AG09309 (cell line): ENCODE data around the gene MINDY2.

ENCODE experiments used
- DNase-seq: peaks from one replicate; pipeline ENCODE4 v3.0.0-alpha.2; 2010; ENCODE audit warnings: low read depth
- H3K4me3 ChIP-seq: 2 replicates; pipeline ENCODE4 v1.5.1; 2011; ENCODE audit warnings: mild to moderate bottlenecking, low read depth, low read length, moderate library complexity; ENCODE audit not compliant: control insufficient read depth
- CTCF ChIP-seq: IDR thresholded peaks from 2 replicates; pipeline ENCODE4 v1.5.1; 2011; ENCODE audit warnings: mild to moderate bottlenecking, low read depth, low read length, inconsistent platforms; ENCODE audit not compliant: insufficient read depth, control insufficient read depth; ENCODE audit errors: missing control alignments

Gene MINDY2

GRCh38 chr15:58777107-58777506 is 6.0 kb downstream of the MINDY2 start:
- DNase-seq, result no peak
- no peak for TF ChIP-seq CTCF
- H3K4me3 ChIP-seq, result no peak overlapping the region

- DNase-seq, result no peak
- TF ChIP-seq CTCF, result no peak
- H3K4me3 ChIP-seq, result no peak overlapping the region
Measured at GRCh38 chr15:58779554-58779953, 8.5 kb downstream of the MINDY2 start.

GRCh38 chr15:58785355-58785754 is 14.3 kb downstream of the MINDY2 start:
- H3K4me3 ChIP-seq, result no peak overlapping the region
- no peak for TF ChIP-seq CTCF
- no peak for DNase-seq

GRCh38 chr15:58788056-58788710 is 17.1 kb downstream of the MINDY2 start:
- TF ChIP-seq CTCF, result no peak
- DNase-seq, result no peak
- H3K4me3 ChIP-seq, result no peak overlapping the region

GRCh38 chr15:58793862-58794261 is 22.8 kb downstream of the MINDY2 start:
- H3K4me3 ChIP-seq, result no peak overlapping the region
- DNase-seq, result no peak
- no peak for TF ChIP-seq CTCF

- no peak for TF ChIP-seq CTCF
- no peak overlapping the region for H3K4me3 ChIP-seq
- DNase-seq, result no peak
Measured at GRCh38 chr15:58795825-58796224, 24.7 kb downstream of the MINDY2 start.

GRCh38 chr15:58797505-58797904 is 26.4 kb downstream of the MINDY2 start:
- no peak for TF ChIP-seq CTCF

More at GRCh38 chr15:58797505-58797904, 26.4 kb downstream of the MINDY2 start:
- no peak overlapping the region for H3K4me3 ChIP-seq
- no peak for DNase-seq
